Panc1 (cell line): Measurements from ENCODE around the gene DAG1. TPM values are rescaled to one million over a fixed set of nuclear protein-coding genes. Genes with fewer than 3 reads are reported as not detected.
A peak's percentile ranks its signal among the peaks of the same experiment; 100 is the strongest.

Source experiments
- ATAC-seq: fragments of 200-7000 bp; cut with Tn5 transposase; 2 replicates; pipeline ENCODE4 v1.9.1; 2020; ENCODE audit warnings: mild to moderate bottlenecking, moderate library complexity
- BruUV-seq: library from RNA; stranded (reverse); fragments of 400-500 nt; replicated peaks from 2 replicates; lab custom pipeline; 2021; lab: Mats Ljungman, UMichigan
- CTCF ChIA-PET: fragments of 300-600 bp; sonication (Branson Sonifier 250); formaldehyde crosslinking; loops from one replicate; lab custom pipeline; 2022; ENCODE audit warnings: antibody characterized with exemption; lab: Charles Lee
- POLR2A ChIA-PET: fragments of 300-600 bp; sonication (Branson Sonifier 250); formaldehyde crosslinking; loops from one replicate; lab custom pipeline; 2022; ENCODE audit warnings: antibody characterized with exemption; lab: Charles Lee
- DNase-seq: peaks from one replicate; pipeline ENCODE4 v3.0.0-alpha.2; 2010; ENCODE audit warnings: low read depth, low spot score
- H3K27ac ChIP-seq: 2 replicates; pipeline ENCODE4 v1.5.1; 2011; ENCODE audit warnings: mild to moderate bottlenecking, low read length, inconsistent platforms
- H3K27me3 ChIP-seq: fragments of 200-500 bp; sonication (Bioruptor generic); 2 replicates; pipeline ENCODE4 v1.6.0; 2014; ENCODE audit warnings: low read length, inconsistent platforms; ENCODE audit not compliant: control insufficient read depth, insufficient read depth
- H3K36me3 ChIP-seq: fragments of 200-500 bp; sonication (Bioruptor generic); 2 replicates; pipeline ENCODE4 v1.5.1; 2014; ENCODE audit warnings: inconsistent platforms, mild to moderate bottlenecking, low read length, moderate library complexity; ENCODE audit not compliant: control insufficient read depth, insufficient read depth
- H3K4me1 ChIP-seq: 2 replicates; pipeline ENCODE4 v1.5.1; 2011; ENCODE audit warnings: inconsistent platforms, mild to moderate bottlenecking, low read length, moderate library complexity; ENCODE audit not compliant: control insufficient read depth, insufficient read depth
- H3K4me3 ChIP-seq, 2 experiments: 2 replicates each; pipeline ENCODE4 v1.5.1; 2011 to 2012; ENCODE audit warnings: low read depth in 2 of 2, low read length in 2 of 2, mild to moderate bottlenecking in 2 of 2, inconsistent platforms in 1 of 2, moderate library complexity in 1 of 2
- H3K9me3 ChIP-seq: fragments of 200-500 bp; sonication (Bioruptor generic); 2 replicates; pipeline ENCODE4 v1.5.1; 2014; ENCODE audit warnings: low read depth, mild to moderate bottlenecking, inconsistent platforms, low read length, moderate library complexity; ENCODE audit not compliant: control insufficient read depth, insufficient read depth
- POLR2AphosphoS5 ChIP-seq: IDR thresholded peaks from 2 replicates; pipeline ENCODE4 v1.6.1; 2012; ENCODE audit warnings: mild to moderate bottlenecking, low read depth, low read length, moderate library complexity
- SIN3A ChIP-seq: IDR thresholded peaks from 2 replicates; pipeline ENCODE4 v1.6.1; 2012; ENCODE audit warnings: low read depth, mild to moderate bottlenecking, low read length, moderate library complexity, borderline replicate concordance; ENCODE audit not compliant: insufficient read depth
- TCF7L2 ChIP-seq: IDR thresholded peaks from 2 replicates; pipeline ENCODE4 v1.6.1; 2011; ENCODE audit warnings: mild to moderate bottlenecking, low read depth, low read length, inconsistent platforms
- in situ Hi-C: cut with HindIII; loops from 2 replicates; pipeline ENCODE4 v1.10.0; 2016; ENCODE audit warnings: low sequenced_read_pairs, low pct_unique_long_range_greater_than_20kb
- intact Hi-C: fragments of 100-400 bp; cut with micrococcal nuclease; formaldehyde crosslinking; loops from one replicate; pipeline ENCODE4 v1.10.0; 2022; ENCODE audit not compliant: unreplicated experiment
- total RNA-seq: library from RNA; stranded (reverse); gene quantifications from one replicate; pipeline ENCODE4 v1.2.1, GENCODE V29; 2021; ENCODE audit not compliant: unreplicated experiment
- TF ChIP-seq, protein P1 (sequence below), 2 experiments: IDR thresholded peaks; 2 replicates each; pipeline ENCODE4 v1.6.1; 2011 to 2012; ENCODE audit warnings: low read depth in 2 of 2, control low read depth in 1 of 2, low read length in 1 of 2, mild to moderate bottlenecking in 1 of 2, moderate library complexity in 1 of 2; ENCODE audit not compliant: insufficient read depth in 1 of 2
- TF ChIP-seq, protein P2 (sequence below): fragments of 450-650 bp; IDR thresholded peaks from 2 replicates; pipeline ENCODE4 v1.5.1; 2017; ENCODE audit warnings: mild to moderate bottlenecking

The DAG1 gene
- total RNA-seq, 1 experiment from 2014 or later: 160 TPM

DNA sequence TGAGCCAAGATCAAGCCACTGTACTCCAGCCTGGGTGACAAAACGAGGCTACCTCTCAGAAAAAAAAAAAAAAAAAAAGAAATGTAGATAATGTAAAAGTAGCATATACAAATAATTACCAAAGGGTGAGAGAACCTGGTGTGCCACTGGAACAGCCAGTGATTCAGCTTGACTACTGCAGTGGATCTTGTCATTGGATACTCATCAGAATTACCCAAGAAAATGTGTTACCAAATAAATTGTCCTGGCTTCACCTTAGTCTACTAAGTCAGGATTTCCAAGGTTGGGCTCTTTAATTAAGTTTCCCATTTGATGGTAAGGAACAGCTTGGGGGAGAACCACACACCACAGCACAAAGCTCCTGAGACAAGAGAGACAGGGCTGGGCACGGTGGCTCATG is 42.5 kb upstream of the DAG1 start:
- intact Hi-C loops (no loop called here), in situ Hi-C loops (no loop called here)
- H3K4me3 ChIP-seq: no peak overlapping the region
- H3K27ac ChIP-seq: no peak overlapping the region
- ATAC-seq (no peak), DNase-seq (no peak)
- H3K36me3 ChIP-seq: no peaks in the 10 kb centered on the region
- POLR2A ChIA-PET: no interaction called here
- CTCF ChIA-PET: interaction anchor here (0.6 kb wide), 1 partner anchor 84 kb away, joined by 8 read pairs; no protein-coding TSS in a partner anchor
- TF ChIP-seq TCF7L2 (no peak), POLR2AphosphoS5 (no peak), SIN3A (no peak)
- TF ChIP-seq, protein P1, sequence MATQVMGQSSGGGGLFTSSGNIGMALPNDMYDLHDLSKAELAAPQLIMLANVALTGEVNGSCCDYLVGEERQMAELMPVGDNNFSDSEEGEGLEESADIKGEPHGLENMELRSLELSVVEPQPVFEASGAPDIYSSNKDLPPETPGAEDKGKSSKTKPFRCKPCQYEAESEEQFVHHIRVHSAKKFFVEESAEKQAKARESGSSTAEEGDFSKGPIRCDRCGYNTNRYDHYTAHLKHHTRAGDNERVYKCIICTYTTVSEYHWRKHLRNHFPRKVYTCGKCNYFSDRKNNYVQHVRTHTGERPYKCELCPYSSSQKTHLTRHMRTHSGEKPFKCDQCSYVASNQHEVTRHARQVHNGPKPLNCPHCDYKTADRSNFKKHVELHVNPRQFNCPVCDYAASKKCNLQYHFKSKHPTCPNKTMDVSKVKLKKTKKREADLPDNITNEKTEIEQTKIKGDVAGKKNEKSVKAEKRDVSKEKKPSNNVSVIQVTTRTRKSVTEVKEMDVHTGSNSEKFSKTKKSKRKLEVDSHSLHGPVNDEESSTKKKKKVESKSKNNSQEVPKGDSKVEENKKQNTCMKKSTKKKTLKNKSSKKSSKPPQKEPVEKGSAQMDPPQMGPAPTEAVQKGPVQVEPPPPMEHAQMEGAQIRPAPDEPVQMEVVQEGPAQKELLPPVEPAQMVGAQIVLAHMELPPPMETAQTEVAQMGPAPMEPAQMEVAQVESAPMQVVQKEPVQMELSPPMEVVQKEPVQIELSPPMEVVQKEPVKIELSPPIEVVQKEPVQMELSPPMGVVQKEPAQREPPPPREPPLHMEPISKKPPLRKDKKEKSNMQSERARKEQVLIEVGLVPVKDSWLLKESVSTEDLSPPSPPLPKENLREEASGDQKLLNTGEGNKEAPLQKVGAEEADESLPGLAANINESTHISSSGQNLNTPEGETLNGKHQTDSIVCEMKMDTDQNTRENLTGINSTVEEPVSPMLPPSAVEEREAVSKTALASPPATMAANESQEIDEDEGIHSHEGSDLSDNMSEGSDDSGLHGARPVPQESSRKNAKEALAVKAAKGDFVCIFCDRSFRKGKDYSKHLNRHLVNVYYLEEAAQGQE (IDR thresholded peaks at IDR 0.05; ENCODE audit: insufficient read depth in 1 of 2, low read depth in 2 of 2, low read length in 1 of 2): no peak
- TF ChIP-seq, protein P2, sequence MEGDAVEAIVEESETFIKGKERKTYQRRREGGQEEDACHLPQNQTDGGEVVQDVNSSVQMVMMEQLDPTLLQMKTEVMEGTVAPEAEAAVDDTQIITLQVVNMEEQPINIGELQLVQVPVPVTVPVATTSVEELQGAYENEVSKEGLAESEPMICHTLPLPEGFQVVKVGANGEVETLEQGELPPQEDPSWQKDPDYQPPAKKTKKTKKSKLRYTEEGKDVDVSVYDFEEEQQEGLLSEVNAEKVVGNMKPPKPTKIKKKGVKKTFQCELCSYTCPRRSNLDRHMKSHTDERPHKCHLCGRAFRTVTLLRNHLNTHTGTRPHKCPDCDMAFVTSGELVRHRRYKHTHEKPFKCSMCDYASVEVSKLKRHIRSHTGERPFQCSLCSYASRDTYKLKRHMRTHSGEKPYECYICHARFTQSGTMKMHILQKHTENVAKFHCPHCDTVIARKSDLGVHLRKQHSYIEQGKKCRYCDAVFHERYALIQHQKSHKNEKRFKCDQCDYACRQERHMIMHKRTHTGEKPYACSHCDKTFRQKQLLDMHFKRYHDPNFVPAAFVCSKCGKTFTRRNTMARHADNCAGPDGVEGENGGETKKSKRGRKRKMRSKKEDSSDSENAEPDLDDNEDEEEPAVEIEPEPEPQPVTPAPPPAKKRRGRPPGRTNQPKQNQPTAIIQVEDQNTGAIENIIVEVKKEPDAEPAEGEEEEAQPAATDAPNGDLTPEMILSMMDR: no peak
- no TSS peak for BruUV-seq
- H3K4me1 ChIP-seq: no peaks in the 10 kb centered on the region; the same call in 1 of the 2 replicates
- H3K9me3 ChIP-seq: no peaks in the 10 kb centered on the region
- H3K27me3 ChIP-seq: no peaks in the 10 kb centered on the region

DNA sequence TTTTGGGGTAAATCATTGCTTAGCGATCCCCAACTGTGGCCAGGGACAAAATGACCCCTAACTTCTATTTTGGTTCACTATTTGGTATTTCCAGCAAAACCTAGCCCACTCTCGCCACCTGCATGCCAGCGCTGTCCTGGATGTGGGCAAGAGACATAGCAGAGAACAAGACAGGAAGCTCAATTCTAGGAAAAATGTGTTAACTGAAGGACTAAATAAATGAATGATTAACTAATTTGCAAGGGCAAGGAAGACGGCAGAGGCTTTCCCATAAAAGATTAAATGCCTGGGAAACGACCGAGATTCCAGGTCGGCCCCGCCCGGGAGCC is 41.4 kb upstream of the DAG1 start:
- H3K9me3 ChIP-seq: no peaks in the 10 kb centered on the region
- ChIA-PET CTCF (no interaction called here), POLR2A (interaction anchor here (0.7 kb wide), 1 partner anchor 117 kb away, joined by 3 read pairs; no protein-coding TSS in a partner anchor)
- TF ChIP-seq POLR2AphosphoS5 (no peak), TCF7L2 (no peak), SIN3A (no peak)
- TF ChIP-seq, protein P2: no peak
- TF ChIP-seq, protein P1 (IDR thresholded peaks at IDR 0.05; ENCODE audit: insufficient read depth in 1 of 2, low read depth in 2 of 2, low read length in 1 of 2): no peak
- ATAC-seq (peak; percentile 27), DNase-seq (no peak)
- intact Hi-C loops: no loop called here
- peak overlapping the region; percentile 82 for H3K27ac ChIP-seq
- peak overlapping the region; percentile 57 to 63 for H3K4me3 ChIP-seq
- in situ Hi-C loops: no loop called here
- H3K4me1 ChIP-seq: no peaks in the 10 kb centered on the region; the same call in 1 of the 2 replicates
- no peaks in the 10 kb centered on the region for H3K27me3 ChIP-seq
- no peaks in the 10 kb centered on the region for H3K36me3 ChIP-seq
- BruUV-seq: no TSS peak
